Activated T-cell treated with anti-CD3 and anti-CD28 coated beads for 4 hours (primary cell): ENCODE data around the gene DVL1.

Experiments
- DNase-seq: peaks from one replicate; pipeline ENCODE4 v3.0.0-alpha.2; 2020

The DVL1 gene

DNA sequence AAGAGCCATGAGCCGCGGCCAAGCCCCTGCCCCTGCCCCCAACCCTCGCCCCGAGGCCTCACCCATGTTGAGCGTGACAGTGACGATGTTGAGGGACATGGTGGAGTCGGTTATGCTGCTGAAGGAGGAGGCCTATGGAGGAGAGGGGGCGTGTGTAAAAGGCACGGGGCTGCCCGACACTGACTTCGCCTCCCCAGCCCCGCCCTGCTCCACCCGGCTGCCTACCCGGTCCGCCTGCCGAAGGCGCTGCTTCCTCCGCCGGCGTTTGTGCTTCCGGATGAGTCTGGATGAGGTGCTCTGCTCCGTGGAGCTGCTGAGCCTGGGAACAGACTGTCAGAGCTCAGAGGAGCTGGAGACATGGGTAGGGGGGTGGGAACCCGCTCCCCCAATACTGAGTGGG lies 9.0 kb downstream of the DVL1 start:
- no peak for DNase-seq

DNA sequence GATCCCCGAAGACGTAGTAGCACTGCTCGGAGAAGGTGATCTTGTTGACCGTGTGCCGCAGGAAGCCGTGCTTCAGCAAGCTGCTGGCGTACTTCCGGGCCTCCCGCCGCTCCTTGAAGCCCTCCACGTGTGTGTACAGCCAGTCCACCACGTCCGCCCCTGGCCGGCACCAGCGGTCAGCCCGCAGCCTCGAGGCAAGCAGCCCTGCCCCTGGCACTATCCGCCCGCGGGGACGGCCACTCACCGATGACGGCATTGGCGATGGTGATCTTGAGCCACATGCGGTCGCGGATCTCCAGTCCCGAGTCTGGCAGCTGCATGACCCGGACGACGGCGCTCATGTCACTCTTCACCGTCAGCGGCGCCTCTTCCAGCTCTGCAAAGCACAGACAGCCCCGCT lies 10.9 kb downstream of the DVL1 start:
- DNase-seq: no peak

DNA sequence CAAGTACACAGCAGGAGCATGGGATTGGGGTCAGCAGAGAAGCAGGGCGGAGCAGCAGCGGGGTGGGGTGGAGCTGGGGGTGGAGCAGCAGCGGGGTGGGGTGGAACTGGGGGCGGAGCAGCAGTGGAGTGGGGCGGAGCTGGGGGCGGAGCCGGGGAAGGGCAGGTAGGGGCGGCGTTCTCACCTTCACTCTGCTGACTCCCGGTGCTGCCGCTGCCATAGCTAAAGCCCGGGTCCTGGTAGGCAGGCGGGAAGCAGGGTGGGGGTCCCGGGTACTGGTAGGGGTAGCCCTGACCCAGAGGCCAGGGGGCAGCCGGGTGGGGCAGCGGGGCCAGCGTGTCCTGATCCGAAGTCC lies 11.4 kb downstream of the DVL1 start:
- DNase-seq: no peak

DNA sequence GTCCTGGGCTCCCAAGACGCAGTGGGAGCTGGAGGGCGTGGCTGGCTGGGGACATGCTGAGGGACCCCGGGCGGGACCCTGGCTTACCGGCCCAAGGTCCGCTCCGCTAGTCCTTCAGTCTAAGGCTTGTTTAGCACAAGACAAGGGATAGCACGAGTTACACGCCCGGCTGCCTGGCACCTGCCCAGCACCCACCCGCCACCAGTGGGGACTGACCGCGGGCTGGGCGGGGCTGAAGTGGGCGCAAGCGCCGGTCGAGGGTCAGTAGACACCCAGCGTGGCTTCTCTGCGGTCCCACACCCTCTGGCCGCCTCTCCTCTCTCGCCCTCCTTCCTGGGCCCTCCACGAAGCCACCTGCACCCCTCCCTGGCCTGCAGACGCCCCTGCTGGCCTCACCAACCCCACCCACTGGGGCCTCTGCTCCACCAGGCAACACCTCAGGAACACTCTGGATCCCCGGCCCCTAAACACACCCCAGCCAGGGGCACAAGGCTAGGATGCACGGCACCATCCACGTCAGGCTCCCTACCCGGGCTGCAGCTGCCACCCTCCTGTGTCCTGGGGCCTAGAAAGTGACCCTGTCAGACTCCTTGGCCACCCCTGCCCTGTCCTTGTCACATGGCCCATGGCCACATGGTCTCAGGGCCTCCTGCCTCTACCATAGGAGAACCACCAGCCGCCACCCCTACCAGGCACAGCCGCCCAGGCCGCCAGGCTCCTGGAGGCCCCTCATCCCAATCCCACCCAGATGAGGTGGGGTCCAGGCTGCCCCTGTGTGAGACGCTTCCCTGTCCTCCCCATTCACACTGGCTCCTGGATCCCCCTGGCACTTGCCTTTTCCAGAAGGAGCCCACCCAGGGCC lies 12.1 kb downstream of the DVL1 start:
- no peak for DNase-seq

DNA sequence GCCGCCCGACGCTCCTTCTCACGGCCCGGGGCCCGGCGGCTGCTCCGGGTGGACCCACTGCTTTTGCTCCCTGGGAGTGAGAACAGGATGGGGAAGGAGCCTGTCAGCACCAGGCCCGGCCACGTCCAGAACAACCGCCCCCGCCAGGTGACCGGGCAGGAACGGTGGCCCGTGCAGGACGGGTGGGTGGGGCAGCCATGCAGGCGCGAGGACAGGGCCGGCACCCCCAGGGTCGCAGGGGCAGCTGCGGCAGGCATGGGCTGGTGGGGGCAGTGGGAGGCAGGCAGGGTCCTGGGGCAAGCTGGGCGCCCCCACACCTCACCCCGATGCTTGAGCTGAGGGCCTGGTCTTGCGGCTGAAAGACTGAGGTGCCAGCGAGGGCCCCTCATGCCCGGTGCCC lies 12.8 kb downstream of the DVL1 start:
- DNase-seq: no peak

DNA sequence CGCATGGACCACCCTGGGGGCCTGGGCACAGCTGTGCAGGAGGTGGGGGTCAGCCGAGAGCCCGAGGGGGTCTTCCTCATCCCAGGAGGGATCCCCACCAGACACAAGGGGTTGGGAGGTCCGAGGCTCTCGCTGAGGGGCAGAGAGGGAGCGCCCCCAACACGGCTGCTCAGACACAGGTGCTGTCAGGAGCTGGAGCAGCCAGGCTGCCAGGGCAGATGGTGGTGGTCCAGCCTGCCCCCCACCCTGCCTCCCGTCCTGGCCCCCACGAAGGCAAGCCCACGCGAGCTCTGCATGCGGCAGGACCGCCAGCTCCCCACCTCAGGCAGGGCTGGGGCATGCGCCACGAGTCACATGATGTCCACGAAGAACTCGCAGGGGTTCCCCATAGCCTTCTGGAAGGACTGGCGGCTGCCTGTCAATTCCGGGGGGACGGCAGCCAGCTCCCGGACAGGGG lies 13.4 kb downstream of the DVL1 start:
- DNase-seq: no peak

DNA sequence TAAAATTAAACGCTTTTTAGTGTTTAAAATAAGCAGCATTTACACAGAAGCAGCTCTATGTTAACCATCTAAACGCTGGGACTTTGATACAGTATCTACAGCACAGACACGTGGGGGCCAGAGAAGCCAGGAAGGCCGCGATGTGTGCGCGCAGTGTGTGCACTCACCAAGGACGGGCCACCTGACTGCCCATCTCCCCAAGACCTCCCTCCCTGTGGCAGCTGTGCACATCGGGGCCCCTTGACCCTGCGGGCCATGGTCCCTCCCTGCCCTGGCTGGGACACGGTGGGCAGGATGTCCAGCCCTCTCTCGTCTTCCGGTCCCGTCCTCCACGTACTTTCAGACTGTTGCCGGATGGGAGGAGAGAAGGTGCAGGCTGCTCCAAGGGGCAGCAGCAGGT lies 13.9 kb downstream of the DVL1 start:
- DNase-seq: no peak

DNA sequence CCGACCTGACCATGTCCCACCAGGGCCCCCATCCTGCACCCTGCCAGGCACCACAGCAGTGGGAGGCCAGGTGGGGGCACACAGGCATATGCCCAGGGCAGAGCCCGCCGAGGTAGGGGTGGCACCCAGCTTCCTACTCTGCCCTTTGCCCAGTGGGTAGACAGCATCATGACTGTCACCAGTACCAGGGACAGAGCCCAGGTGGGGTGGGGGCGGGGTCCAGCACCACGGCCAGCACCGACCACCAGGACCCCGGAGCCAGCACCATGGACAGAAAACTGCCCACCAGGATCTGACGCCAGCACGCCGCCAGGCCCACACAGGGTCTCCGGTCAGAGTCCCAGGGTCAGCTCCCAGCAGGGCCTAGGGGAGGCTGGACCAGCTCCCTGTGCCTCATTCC lies 14.4 kb downstream of the DVL1 start:
- no peak for DNase-seq

DNA sequence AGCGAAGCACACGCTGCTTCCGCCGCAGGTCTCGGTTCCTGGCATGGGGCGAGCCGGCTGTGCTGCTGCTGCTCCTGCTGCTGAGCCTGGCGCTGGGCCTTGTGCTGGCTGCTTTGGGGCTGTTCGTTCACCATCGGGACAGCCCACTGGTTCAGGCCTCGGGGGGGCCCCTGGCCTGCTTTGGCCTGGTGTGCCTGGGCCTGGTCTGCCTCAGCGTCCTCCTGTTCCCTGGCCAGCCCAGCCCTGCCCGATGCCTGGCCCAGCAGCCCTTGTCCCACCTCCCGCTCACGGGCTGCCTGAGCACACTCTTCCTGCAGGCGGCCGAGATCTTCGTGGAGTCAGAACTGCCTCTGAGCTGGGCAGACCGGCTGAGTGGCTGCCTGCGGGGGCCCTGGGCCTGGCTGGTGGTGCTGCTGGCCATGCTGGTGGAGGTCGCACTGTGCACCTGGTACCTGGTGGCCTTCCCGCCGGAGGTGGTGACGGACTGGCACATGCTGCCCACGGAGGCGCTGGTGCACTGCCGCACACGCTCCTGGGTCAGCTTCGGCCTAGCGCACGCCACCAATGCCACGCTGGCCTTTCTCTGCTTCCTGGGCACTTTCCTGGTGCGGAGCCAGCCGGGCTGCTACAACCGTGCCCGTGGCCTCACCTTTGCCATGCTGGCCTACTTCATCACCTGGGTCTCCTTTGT lies 15.5 kb downstream of the DVL1 start:
- no peak for DNase-seq

DNA sequence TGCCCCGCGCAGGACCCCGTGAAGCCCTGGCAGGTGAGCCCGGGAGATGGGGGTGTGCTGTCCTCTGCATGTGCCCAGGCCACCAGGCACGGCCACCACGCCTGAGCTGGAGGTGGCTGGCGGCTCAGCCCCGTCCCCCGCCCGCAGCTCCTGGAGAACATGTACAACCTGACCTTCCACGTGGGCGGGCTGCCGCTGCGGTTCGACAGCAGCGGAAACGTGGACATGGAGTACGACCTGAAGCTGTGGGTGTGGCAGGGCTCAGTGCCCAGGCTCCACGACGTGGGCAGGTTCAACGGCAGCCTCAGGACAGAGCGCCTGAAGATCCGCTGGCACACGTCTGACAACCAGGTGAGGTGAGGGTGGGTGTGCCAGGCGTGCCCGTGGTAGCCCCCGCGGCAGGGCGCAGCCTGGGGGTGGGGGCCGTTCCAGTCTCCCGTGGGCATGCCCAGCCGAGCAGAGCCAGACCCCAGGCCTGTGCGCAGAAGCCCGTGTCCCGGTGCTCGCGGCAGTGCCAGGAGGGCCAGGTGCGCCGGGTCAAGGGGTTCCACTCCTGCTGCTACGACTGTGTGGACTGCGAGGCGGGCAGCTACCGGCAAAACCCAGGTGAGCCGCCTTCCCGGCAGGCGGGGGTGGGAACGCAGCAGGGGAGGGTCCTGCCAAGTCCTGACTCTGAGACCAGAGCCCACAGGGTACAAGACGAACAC lies 16.3 kb downstream of the DVL1 start:
- no peak for DNase-seq

DNA sequence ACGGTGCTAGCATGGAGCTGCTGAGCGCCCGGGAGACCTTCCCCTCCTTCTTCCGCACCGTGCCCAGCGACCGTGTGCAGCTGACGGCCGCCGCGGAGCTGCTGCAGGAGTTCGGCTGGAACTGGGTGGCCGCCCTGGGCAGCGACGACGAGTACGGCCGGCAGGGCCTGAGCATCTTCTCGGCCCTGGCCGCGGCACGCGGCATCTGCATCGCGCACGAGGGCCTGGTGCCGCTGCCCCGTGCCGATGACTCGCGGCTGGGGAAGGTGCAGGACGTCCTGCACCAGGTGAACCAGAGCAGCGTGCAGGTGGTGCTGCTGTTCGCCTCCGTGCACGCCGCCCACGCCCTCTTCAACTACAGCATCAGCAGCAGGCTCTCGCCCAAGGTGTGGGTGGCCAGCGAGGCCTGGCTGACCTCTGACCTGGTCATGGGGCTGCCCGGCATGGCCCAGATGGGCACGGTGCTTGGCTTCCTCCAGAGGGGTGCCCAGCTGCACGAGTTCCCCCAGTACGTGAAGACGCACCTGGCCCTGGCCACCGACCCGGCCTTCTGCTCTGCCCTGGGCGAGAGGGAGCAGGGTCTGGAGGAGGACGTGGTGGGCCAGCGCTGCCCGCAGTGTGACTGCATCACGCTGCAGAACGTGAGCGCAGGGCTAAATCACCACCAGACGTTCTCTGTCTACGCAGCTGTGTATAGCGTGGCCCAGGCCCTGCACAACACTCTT lies 17.0 kb downstream of the DVL1 start:
- no peak for DNase-seq

DNA sequence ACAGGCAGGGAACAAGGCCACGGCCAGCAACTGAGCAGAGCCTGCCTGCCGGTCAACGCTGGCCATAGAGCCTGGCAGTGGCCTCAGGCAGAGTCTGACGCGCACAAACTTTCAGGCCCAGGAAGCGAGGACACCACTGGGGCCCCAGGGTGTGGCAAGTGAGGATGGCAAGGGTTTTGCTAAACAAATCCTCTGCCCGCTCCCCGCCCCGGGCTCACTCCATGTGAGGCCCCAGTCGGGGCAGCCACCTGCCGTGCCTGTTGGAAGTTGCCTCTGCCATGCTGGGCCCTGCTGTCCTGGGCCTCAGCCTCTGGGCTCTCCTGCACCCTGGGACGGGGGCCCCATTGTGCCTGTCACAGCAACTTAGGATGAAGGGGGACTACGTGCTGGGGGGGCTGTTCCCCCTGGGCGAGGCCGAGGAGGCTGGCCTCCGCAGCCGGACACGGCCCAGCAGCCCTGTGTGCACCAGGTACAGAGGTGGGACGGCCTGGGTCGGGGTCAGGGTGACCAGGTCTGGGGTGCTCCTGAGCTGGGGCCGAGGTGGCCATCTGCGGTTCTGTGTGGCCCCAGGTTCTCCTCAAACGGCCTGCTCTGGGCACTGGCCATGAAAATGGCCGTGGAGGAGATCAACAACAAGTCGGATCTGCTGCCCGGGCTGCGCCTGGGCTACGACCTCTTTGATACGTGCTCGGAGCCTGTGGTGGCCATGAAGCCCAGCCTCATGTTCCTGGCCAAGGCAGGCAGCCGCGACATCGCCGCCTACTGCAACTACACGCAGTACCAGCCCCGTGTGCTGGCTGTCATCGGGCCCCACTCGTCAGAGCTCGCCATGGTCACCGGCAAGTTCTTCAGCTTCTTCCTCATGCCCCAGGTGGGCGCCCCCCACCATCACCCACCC lies 17.9 kb downstream of the DVL1 start, which contains the start of gene TAS1R3:
Gene TAS1R3 (plus strand): TSS at position 213 of the 898 bp plus-strand sequence. CDS start 66 bp downstream, at position 279.
- DNase-seq: no peak

DNA sequence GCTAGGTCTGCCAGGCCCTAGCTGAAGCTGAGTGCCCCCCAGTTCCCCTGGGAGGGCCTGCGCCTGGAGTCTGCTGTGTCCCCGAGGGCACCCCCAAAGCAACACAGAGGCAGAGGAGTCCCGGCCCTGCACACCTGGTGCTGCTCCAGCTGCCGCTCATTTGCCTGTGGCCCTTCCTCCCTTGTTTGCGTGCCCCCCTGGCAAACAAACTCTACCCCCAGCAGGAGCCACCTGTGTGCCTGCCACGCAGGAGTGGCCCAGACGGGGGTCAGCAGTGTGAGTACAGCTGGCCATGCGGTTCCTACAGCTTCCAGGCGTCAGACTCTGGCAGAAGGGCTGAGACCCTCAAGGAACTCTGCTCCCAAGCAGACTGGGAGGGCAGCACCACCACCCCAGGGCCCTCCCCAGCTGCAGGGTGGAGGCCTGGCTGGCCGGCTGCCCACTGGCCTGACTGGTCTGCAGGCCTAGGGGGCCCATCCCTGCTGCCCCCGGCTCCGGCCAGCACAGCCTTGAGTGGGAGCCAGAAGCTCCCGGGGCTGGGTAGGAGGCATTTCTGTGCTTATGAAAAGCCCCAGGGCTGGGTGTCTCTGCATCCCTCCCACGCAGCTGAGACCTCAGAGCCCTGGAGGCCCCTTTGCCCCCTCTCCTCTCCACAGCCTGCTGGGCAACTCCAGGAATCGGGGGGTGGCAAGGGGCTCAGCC lies 18.7 kb downstream of the DVL1 start:
- no peak for DNase-seq

DNA sequence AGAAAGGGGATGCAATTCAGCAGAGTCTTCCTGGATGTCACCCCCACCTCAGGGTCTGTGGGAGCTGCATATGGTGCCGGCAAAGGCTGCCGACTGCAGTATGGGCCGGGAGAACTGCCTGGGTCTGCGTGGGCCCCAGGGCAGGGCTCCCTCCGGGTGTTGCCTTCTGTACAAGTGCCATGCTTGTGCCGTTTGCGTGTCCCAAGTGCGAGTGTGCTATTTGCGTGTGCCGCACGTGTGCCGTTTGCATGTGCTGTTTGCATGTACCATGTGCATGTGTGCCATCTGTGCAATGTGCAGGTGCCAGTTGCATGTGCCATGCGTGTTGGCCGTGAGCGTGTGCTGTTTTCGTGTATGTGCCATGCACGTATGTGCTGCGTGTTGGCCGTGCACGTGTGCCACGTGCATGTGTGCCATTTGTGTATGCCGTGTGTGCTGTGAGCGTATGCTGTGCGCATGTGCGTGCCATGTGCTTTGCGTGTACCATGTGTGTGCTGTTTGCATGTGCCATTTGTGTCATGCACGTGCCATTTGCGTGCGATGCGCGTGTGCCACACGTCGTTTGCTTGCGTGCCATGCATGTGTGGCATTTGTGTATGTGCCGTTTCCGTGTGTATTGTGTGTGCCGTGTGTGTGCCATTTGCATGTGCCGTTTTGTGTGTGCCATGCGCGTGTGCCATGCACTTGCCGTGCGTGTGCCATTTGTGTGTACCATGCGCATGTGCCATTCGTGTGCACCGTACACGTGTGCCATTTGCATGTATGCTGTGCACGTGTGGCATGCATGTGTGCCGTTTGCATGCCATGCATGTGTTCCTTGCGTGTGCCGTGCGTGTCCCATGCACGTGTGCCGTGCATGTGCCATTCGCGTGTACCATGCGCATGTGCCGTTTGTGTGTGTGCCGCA lies 19.7 kb downstream of the DVL1 start:
- no peak for DNase-seq

DNA sequence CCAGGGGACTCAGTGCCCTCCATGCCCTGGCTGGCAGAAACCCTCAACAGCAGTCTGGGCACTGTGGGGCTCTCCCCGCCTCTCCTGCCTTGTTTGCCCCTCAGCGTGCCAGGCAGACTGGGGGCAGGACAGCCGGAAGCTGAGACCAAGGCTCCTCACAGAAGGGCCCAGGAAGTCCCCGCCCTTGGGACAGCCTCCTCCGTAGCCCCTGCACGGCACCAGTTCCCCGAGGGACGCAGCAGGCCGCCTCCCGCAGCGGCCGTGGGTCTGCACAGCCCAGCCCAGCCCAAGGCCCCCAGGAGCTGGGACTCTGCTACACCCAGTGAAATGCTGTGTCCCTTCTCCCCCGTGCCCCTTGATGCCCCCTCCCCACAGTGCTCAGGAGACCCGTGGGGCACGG lies 21.0 kb downstream of the DVL1 start:
- no peak for DNase-seq

DNA sequence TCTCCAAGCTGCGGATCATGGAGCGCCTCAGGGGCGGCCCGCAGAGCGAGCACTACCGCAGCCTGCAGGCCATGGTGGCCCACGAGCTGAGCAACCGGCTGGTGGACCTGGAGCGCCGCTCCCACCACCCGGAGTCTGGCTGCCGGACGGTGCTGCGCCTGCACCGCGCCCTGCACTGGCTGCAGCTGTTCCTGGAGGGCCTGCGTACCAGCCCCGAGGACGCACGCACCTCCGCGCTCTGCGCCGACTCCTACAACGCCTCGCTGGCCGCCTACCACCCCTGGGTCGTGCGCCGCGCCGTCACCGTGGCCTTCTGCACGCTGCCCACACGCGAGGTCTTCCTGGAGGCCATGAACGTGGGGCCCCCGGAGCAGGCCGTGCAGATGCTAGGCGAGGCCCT lies 21.9 kb downstream of the DVL1 start:
- no peak for DNase-seq

DNA sequence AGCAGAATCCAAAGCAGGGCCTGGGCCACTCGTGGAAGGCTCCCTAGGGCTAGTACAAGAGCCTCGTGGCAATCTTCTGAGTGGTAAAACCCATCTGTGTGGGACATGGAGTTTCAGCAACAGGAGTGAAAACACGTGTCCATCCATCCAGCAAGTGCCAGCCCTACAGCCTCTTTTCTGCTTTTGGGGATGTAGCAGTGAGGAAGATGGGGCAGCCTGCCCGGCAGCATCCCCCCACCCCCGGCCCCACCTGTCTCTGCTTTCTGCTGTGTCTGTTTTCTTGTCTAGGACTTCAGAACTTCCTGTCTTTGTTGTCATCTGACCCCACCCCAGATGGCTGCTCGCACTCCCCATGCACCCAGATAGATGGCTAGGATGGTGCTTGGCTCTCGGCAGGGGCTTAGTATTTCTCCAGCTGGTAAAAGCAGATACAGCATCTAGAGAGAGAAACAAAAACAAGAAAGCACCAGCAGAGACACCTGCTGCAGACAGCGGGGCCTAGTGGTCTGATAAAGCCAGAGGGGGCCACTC lies 23.1 kb downstream of the DVL1 start:
- no peak for DNase-seq

DNA sequence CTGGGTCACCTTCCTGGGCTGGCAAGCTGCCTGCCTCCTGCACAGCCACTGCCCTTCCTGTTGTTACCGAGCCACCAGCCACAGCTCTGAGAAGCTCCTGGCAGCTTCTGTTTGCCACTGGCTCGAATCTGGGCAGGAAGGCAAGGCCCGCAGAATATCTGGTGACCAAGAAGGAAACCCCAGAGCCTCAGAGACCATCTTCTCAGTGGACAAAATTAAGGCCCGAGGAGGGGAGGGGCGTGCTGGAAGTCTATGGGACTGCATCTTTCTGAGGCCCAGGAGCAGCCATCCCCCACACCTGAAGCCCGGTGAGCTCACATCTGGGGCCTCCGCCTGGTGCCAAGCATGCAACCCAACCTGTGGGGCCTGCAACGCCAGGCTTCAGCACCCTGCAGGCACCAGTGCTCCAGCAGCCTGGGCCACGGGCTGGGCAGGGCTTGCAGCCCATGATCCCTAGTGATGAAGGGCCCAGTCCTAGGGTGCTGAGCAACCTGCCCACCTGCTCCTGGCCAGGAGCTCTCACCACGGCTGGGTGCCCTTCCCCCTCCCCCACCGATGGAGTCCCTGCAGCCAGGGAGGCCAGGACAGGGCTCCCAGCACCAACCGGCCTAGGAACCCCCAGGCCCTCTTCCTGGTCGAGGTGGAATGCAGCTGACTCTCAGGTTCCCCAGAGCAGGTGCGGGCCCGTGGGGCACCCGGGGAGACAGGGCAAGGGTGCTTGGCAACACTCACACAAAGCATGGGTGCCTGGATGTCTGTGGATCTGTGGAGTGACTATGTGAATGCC lies 23.7 kb downstream of the DVL1 start:
- no peak for DNase-seq
